ENCODE data around the gene CRIP1.

The CRIP1 gene

GRCh38 chr14:105537580-105538474 is 51.1 kb downstream of the CRIP1 start:
- Histone ChIP-seq H3K9me3 (ENCODE audit: low read depth, low read length) (no peaks in the 10 kb centered on the region), H3K27ac (no peak overlapping the region), H3K9ac (ENCODE audit: insufficient read length) (no peak overlapping the region), H3K36me3 (ENCODE audit: insufficient read depth, low read length) (no peaks in the 10 kb centered on the region), H3K4me3 (no peak overlapping the region)
- DNase-seq (ENCODE audit: low read depth, low spot score): no peak
- TF ChIP-seq POLR2AphosphoS5 (IDR thresholded peaks at IDR 0.05; ENCODE audit: borderline replicate concordance, low read depth, low read length): no peak
- no peak for TF ChIP-seq FOXP2 (optimal IDR thresholded peaks at IDR 0.05; ENCODE audit: control extremely low read depth, extremely low read length, insufficient read depth)
- TF ChIP-seq EZH2 (IDR thresholded peaks at IDR 0.05): no peak

Data from SK-N-MC (cell line).